Fibroblast of mammary gland (primary cell): Measurements from ENCODE around the gene SH3RF3.

Experiments used
- DNase-seq: peaks from one replicate; pipeline ENCODE4 v3.0.0-alpha.2; 2010; ENCODE audit warnings: low read depth
- H3K4me3 ChIP-seq: 2 replicates; pipeline ENCODE4 v1.5.1; 2011; ENCODE audit warnings: low read depth, mild to moderate bottlenecking, low read length, moderate library complexity; ENCODE audit not compliant: control insufficient read depth
- TF ChIP-seq, protein P1 (sequence below): conservative IDR thresholded peaks from 2 replicates; pipeline ENCODE4 v1.5.1; 2011; ENCODE audit warnings: low read depth, low read length, inconsistent platforms; ENCODE audit not compliant: control insufficient read depth, insufficient read depth

Gene SH3RF3

DNA sequence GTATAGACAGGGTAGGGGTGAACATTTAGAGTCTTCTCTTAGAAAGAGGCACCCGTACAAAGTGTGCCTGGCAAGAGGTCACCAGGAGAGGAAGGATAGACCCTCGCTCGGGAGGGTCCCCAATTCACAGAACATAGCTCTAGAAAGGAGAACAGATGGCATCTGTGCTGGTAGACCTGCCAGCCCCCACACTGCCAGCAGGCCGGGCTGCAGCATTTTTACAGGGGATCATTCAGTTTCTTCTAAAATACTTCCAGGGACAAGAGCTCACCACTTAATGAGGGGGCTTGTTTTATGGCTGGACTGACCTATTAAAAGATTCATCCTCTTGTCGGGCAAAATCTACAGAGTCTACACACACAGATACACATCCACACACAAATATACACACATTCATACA lies 334.9 kb downstream of the SH3RF3 start:
- H3K4me3 ChIP-seq: no peak overlapping the region
- no peak for DNase-seq
- TF ChIP-seq, protein P1, sequence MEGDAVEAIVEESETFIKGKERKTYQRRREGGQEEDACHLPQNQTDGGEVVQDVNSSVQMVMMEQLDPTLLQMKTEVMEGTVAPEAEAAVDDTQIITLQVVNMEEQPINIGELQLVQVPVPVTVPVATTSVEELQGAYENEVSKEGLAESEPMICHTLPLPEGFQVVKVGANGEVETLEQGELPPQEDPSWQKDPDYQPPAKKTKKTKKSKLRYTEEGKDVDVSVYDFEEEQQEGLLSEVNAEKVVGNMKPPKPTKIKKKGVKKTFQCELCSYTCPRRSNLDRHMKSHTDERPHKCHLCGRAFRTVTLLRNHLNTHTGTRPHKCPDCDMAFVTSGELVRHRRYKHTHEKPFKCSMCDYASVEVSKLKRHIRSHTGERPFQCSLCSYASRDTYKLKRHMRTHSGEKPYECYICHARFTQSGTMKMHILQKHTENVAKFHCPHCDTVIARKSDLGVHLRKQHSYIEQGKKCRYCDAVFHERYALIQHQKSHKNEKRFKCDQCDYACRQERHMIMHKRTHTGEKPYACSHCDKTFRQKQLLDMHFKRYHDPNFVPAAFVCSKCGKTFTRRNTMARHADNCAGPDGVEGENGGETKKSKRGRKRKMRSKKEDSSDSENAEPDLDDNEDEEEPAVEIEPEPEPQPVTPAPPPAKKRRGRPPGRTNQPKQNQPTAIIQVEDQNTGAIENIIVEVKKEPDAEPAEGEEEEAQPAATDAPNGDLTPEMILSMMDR: no peak

DNA sequence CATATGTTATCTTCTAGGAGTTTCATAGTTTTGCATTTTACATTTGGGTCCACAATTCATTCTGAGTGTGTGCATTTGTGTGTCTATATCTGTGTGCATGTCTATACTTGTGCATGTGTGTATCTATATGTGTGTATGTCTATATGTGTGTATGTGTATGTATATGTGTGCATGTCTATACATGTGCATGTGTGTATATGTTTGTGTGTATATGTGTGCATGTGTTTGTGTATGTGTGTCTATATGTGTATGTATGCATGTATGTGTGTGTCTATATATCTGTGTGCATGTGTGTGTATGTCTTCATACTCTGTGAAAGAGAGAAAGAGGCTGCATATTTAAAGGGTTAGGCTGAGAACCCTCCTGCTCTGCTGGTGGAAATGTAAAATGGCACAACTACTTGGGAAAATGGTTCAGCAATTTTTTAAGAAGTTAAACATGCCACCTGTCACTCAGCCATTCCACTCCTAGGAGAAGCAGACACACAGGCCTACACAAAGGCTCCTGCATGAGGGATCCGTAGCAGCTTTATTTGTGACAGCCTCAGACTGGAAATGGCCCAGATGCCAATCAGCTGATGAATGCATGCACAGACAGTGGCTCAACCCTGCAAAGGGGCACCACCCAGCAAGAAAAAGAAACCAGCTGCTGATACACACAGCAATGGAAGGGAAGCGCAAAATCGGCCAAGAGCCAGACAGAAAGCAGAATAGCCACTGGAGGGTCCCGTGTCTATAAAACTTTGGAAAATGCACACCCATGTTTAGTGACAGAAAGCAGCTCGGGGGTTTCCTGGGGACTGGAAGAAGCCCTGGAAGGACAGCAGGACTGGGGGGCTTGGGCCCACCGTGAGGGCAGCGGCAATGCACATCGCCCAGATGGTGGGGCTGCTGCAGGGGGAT lies 337.9 kb downstream of the SH3RF3 start:
- TF ChIP-seq, protein P1: no peak
- H3K4me3 ChIP-seq: no peak overlapping the region
- no peak for DNase-seq

DNA sequence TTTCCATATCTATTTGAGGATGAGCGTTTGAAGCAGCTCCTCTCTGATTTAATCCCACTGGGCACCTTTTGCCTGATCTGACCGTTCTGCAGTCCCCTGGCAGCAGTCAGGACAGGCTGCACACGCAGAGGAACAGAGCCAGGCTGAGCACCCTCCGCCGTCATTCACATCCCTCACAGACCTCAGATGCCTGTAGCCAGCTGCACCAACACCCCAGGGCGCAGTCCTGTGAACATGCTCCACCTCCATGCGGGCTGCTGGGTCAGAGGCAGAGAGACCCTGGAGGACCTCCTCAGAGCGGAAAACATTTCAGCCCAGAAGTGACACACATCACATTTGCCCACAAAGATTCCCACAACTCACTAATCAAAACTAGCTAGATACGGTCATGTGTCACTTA lies 338.7 kb downstream of the SH3RF3 start:
- no peak overlapping the region for H3K4me3 ChIP-seq
- no peak for DNase-seq
- TF ChIP-seq, protein P1: no peak

DNA sequence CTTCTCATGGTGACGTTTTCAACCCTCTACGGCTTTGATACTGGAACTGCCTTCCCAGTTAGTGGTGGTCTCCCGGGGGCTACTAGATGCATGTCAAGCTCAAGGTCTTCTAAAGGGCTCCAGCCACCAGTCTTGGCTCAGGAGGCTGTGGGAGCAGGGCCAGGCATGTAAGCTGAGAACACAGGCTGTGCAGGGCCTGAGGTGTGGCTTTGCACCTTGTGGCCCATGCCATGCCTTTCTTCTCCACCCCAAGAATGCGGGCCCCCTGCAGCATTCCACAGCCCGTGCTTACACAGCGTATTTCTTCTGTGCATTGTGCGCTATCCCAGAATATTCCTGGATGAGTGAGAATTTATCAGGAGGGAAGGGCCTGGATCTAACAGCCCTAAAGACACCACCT lies 339.9 kb downstream of the SH3RF3 start:
- no peak for DNase-seq
- TF ChIP-seq, protein P1: no peak
- no peak overlapping the region for H3K4me3 ChIP-seq

DNA sequence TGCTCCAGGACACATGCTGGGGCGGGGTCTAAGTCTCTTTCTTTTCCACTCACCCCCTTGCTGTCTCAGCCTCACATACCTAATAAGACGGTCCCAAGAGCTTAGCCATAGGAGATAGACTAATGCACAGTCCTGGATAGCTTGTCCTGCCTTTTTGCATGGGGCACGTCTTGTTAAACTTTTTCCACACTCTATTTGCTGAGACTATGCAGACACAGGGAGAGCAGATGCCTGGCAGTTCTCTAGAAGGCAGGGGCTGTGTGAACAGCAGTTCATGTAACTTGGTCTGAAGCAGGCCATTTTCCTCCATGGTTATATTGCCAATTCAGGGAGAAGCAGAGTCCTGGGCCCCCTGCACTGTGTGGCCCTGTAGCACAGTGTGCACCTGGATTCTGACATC lies 342.7 kb downstream of the SH3RF3 start:
- no peak overlapping the region for H3K4me3 ChIP-seq
- DNase-seq: no peak
- TF ChIP-seq, protein P1: no peak

DNA sequence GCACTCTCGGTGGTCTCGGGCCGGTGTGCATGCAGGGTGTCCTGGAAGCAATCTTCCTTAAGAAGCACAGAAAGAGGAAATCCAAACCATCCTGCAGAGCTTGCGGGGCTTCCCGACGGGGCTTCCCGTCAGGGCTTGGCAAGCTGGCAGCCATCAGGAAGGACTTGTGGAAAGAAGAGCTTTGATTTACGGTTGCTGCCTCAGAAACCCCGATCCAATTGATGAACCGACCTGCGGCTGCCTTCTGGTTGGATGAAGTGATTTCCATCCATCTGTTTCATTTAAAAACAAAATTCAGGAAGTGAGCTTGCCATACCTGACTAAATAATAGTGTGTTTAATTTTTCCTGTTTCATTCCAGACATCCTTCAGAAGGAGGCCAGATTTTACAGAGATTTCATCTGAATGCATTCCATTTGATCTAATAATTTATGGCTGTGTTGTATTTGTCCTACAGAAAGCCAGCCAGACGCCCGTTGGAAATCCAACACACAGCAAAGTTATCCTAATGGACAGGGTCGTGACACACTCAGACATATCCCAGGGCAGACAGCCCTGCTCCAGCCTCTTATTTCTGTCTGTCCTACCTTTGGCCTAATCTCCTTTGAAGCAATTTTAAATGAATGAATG lies 343.4 kb downstream of the SH3RF3 start:
- no peak overlapping the region for H3K4me3 ChIP-seq
- TF ChIP-seq, protein P1: no peak
- DNase-seq: no peak

DNA sequence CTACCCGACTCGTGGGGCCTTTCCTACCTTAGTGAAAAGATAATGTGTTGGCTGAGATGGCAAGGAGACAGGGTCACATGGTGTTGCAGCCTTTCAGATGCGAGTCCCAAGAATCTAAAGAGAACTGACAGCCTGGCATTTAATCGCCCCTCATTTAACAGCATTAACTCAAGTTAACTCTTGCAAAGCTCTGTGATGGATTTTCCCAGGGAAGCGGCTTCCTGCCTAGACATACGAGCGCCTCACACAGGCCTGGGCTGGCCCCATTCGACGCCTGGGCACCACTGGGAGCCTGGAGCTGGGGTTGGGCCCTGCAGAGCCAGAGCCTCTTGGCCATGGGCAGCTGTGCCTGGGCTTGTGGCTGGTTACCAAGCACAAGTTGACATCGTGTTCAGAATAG lies 344.0 kb downstream of the SH3RF3 start:
- DNase-seq: no peak
- no peak overlapping the region for H3K4me3 ChIP-seq
- TF ChIP-seq, protein P1: no peak
